ENCODE results near the gene CTSA. TPM values are rescaled to one million over a fixed set of nuclear protein-coding genes. Genes with fewer than 3 reads are reported as not detected.
A peak's percentile ranks its signal among the peaks of the same experiment; 100 is the strongest.

The CTSA gene
- total RNA-seq, 1 donor from 2014 or later = 123 TPM

- DNase-seq = no peak
- ATAC-seq = no peak
- intact Hi-C loops (cut with micrococcal nuclease) = no loop called here
Measured at GRCh38 chr20:45909817-45910669, 18.9 kb downstream of the CTSA start.

GRCh38 chr20:45910670-45911485 is 19.7 kb downstream of the CTSA start:
- peak; percentile 85 for ATAC-seq
- intact Hi-C loops (cut with micrococcal nuclease) = no loop called here
- peak; percentile 96 for DNase-seq

GRCh38 chr20:45911486-45912343 is 20.6 kb downstream of the CTSA start, which contains the start of gene PLTP:
Gene PLTP, minus strand, starts transcription at chr20:45912155. Its CDS starts 703 bp downstream, at chr20:45911452.
- ATAC-seq (peak; percentile 79), DNase-seq (peak; percentile 88)
- intact Hi-C loops (cut with micrococcal nuclease) = no loop called here

- DNase-seq (no peak), ATAC-seq (no peak)
- intact Hi-C loops (cut with micrococcal nuclease) = no loop called here
Measured at GRCh38 chr20:45912344-45912682, 21.2 kb downstream of the CTSA start.

GRCh38 chr20:45913116-45913515 is 22.0 kb downstream of the CTSA start:
- DNase-seq (no peak), ATAC-seq (no peak)
- intact Hi-C loops (cut with micrococcal nuclease) = no loop called here

GRCh38 chr20:45917790-45918141 is 26.6 kb downstream of the CTSA start:
- DNase-seq = peak; percentile 64
- intact Hi-C loops (cut with micrococcal nuclease) = no loop called here
- ATAC-seq = peak; percentile 26

GRCh38 chr20:45918182-45918737 is 27.1 kb downstream of the CTSA start:
- ATAC-seq = peak; percentile 54
- no peak for DNase-seq
- intact Hi-C loops (cut with micrococcal nuclease) = no loop called here

GRCh38 chr20:45918779-45919537 is 27.8 kb downstream of the CTSA start:
- intact Hi-C loops (cut with micrococcal nuclease) = no loop called here
- peak; percentile 4 for ATAC-seq
- DNase-seq = peak; percentile 34

GRCh38 chr20:45919542-45920399 is 28.6 kb downstream of the CTSA start:
- intact Hi-C loops (cut with micrococcal nuclease) = no loop called here
- DNase-seq (peak; percentile 86), ATAC-seq (peak; percentile 80)

GRCh38 chr20:45920462-45921336 is 29.6 kb downstream of the CTSA start:
- DNase-seq (no peak), ATAC-seq (no peak)
- intact Hi-C loops (cut with micrococcal nuclease) = no loop called here

GRCh38 chr20:45921337-45922189 is 30.4 kb downstream of the CTSA start:
- intact Hi-C loops (cut with micrococcal nuclease) = no loop called here
- ATAC-seq (no peak), DNase-seq (no peak)

- intact Hi-C loops (cut with micrococcal nuclease) = no loop called here
- DNase-seq (peak; percentile 62), ATAC-seq (peak; percentile 52)
Measured at GRCh38 chr20:45924391-45925261, 33.5 kb downstream of the CTSA start.

- DNase-seq (peak; percentile 7), ATAC-seq (no peak)
- intact Hi-C loops (cut with micrococcal nuclease) = no loop called here
Measured at GRCh38 chr20:45925821-45926506, 34.8 kb downstream of the CTSA start.

GRCh38 chr20:45926731-45927070 is 35.6 kb downstream of the CTSA start:
- ATAC-seq (no peak), DNase-seq (peak; percentile 18)
- intact Hi-C loops (cut with micrococcal nuclease) = no loop called here

Measured in left ventricle myocardium superior (tissue), 1 donor.